Spleen (tissue), 11 donors: Measurements from ENCODE around the gene FXYD3. TPM values are rescaled to one million over a fixed set of nuclear protein-coding genes. Genes with fewer than 3 reads are reported as not detected.

Source experiments
- DNase-seq: peaks from one replicate; pipeline ENCODE4 v3.0.0-alpha.2; 2020
- H3K27ac ChIP-seq, 8 donors: fragments of 200-600 bp; sonication (generic) in 7 of 8; 1 replicate in 4 of 8; 2 replicates in 4 of 8; pipeline versions ENCODE4 v1.5.0 to v1.8.0; 2016 to 2021; ENCODE audit warnings: inconsistent platforms in 4 of 8, mild to moderate bottlenecking in 4 of 8, moderate library complexity in 1 of 8
- H3K27me3 ChIP-seq, 7 donors: fragments of 200-600 bp; sonication (generic) in 6 of 7; replicated peaks in 1 of 7; 1 replicate in 4 of 7; 2 replicates in 3 of 7; pipeline versions ENCODE4 v1.5.0 to v1.8.0; 2016 to 2021; ENCODE audit warnings: inconsistent platforms in 3 of 7, mild to moderate bottlenecking in 1 of 7
- H3K36me3 ChIP-seq, 6 donors: fragments of 200-600 bp; sonication (generic) in 5 of 6; 1 replicate in 4 of 6; 2 replicates in 2 of 6; pipeline versions ENCODE4 v1.5.0 to v1.8.0; 2016 to 2021; ENCODE audit warnings: inconsistent platforms in 2 of 6
- H3K4me1 ChIP-seq, 6 donors: fragments of 200-600 bp; sonication (generic) in 5 of 6; 1 replicate in 3 of 6; 2 replicates in 3 of 6; pipeline versions ENCODE4 v1.5.0 to v1.8.0; 2016 to 2021; ENCODE audit warnings: inconsistent platforms in 3 of 6
- H3K4me3 ChIP-seq, 8 donors: fragments of 200-600 bp; sonication (generic) in 7 of 8; 1 replicate in 4 of 8; 2 replicates in 4 of 8; pipeline versions ENCODE4 v1.5.0 to v1.8.0; 2016 to 2021; ENCODE audit warnings: inconsistent platforms in 4 of 8, mild to moderate bottlenecking in 4 of 8, moderate library complexity in 2 of 8
- H3K9me3 ChIP-seq, 8 donors: fragments of 200-600 bp; sonication (generic) in 7 of 8; 1 replicate in 4 of 8; 2 replicates in 4 of 8; pipeline versions ENCODE4 v1.5.0 to v1.8.0; 2016 to 2021; ENCODE audit warnings: inconsistent platforms in 4 of 8
- CTCF ChIP-seq, 11 experiments: fragments of 200-600 bp in 7 of 11; fragments of 450-650 bp in 4 of 11; sonication (generic) in 4 of 11; IDR thresholded peaks in 8 of 11; conservative IDR thresholded peaks in 3 of 11; 1 replicate in 7 of 11; 2 replicates in 4 of 11; pipeline versions ENCODE4 v1.4.0 to v1.8.0; 2016 to 2021; ENCODE audit warnings: antibody characterized with exemption in 11 of 11, inconsistent platforms in 4 of 11, mild to moderate bottlenecking in 1 of 11
- POLR2A ChIP-seq, 3 donors: fragments of 450-650 bp; IDR thresholded peaks; one replicate each; pipeline ENCODE4 v1.5.1; 2017; ENCODE audit warnings: antibody characterized with exemption in 3 of 3, mild to moderate bottlenecking in 1 of 3
- POLR2AphosphoS5 ChIP-seq, 3 donors: sonication (generic); formaldehyde crosslinking; IDR thresholded peaks; one replicate each; pipeline ENCODE4 v1.5.1; 2017; ENCODE audit warnings: antibody characterized with exemption in 3 of 3
- WGBS, 5 donors: extraction: QIAGEN DNeasy Blood & Tissue Kit in 3 of 5; methylation state at CpG; one replicate each; pipeline versions ENCODE4 v1.1.5 to v1.1.7; 2013 to 2018; 5-methylcytosine and 5-hydroxymethylcytosine counted together
- intact Hi-C: fragments of 100-400 bp; cut with DNase I; formaldehyde crosslinking; loops from one replicate; pipeline ENCODE4 v1.15.0; 2023; ENCODE audit warnings: low total_unique reads
- polyA plus RNA-seq, 3 donors: library from polyadenylated mRNA; stranded (reverse); fragments of 200-250 nt; gene quantifications; one replicate each; pipeline ENCODE4 v1.2.1, GENCODE V29; 2013
- total RNA-seq, 7 donors: library from RNA; depleted of rRNA in 3 of 7; stranded (reverse); fragments of >200 nt in 3 of 7; fragmentation: NEBNext Ultra II Directional in 4 of 7; extraction: Animal tissue kit (Norgen Biotek cat#: 25700) in 4 of 7; gene quantifications; one replicate each; pipeline versions ENCODE4 v1.1.0 to v1.2.1, GENCODE V29; 2016 to 2021
- donor health status: healthy with polysubstance abuse.
- donor health status: DM: no; HTN: no; CAD: no; lungs with moderate emphysema.
- donor health status: DM: no; HTN: no; CAD: no.
- donor health status: Bipolar disorder and iron deficiency.
- donor health status: healthy.
- donor health status: DM: no; HTN: no; CAD: no.
- donor health status: DM: yes; HTN: yes; CAD: no.

Gene FXYD3
- total and polyA plus RNA-seq, 10 donors = 0.33 to 1.5 (median 0.70) TPM; not detected in 7

GRCh38 chr19:35140962-35141836 is 25.6 kb downstream of the FXYD3 start:
- Histone ChIP-seq H3K4me3 (peak overlapping the region in 7 of 8 donors; percentile 3 to 65 (median 25)), H3K4me1 (peaks cover 14 to 85% (median 48%) of the 10 kb centered on the region in 6 donors), H3K9me3 (no peaks in the 10 kb centered on the region), H3K27ac (peak overlapping the region in 4 of 8 donors; percentile 66 to 79 (median 74)), H3K27me3 (peaks cover 0 to 64% (median 18%) of the 10 kb centered on the region in 7 donors), H3K36me3 (no peaks in the 10 kb centered on the region)
- peak; percentile 16 to 72 (median 43) for TF ChIP-seq CTCF (IDR thresholded peaks at IDR 0.05 in 8 of 11, conservative IDR thresholded peaks at IDR 0.05 in 3 of 11)
- peak; percentile 58 to 73 (median 63) for TF ChIP-seq POLR2AphosphoS5 (IDR thresholded peaks at IDR 0.05)
- no peak for TF ChIP-seq POLR2A (IDR thresholded peaks at IDR 0.05)
- DNase-seq = peak; percentile 97
- intact Hi-C loops = no loop called here
- 1 to 3% (median 1%) methylated on average over 27 to 48 of the region's 48 CpGs for WGBS, 5 donors

- intact Hi-C loops = no loop called here
- Histone ChIP-seq H3K9me3 (no peaks in the 10 kb centered on the region), H3K27ac (peak overlapping the region in 4 of 8 donors; percentile 3 to 65 (median 55)), H3K27me3 (peaks cover 0 to 64% (median 18%) of the 10 kb centered on the region in 7 donors), H3K4me3 (peak overlapping the region in 6 of 8 donors; percentile 3 to 65 (median 26)), H3K4me1 (peaks cover 13 to 77% (median 46%) of the 10 kb centered on the region in 6 donors), H3K36me3 (no peaks in the 10 kb centered on the region)
- WGBS, 5 donors = 16 to 24% (median 17%) methylated on average over 21 of the region's 21 CpGs
- no peak for DNase-seq
- no peak for TF ChIP-seq POLR2AphosphoS5 (IDR thresholded peaks at IDR 0.05)
- TF ChIP-seq CTCF (IDR thresholded peaks at IDR 0.05 in 8 of 11, conservative IDR thresholded peaks at IDR 0.05 in 3 of 11) = no peak
- TF ChIP-seq POLR2A (IDR thresholded peaks at IDR 0.05) = no peak
Observed at GRCh38 chr19:35141837-35142605, 26.4 kb downstream of the FXYD3 start.

GRCh38 chr19:35142606-35143230 is 27.1 kb downstream of the FXYD3 start:
- DNase-seq = peak; percentile 90
- H3K9me3 ChIP-seq = no peaks in the 10 kb centered on the region
- intact Hi-C loops = no loop called here
- peak overlapping the region in 2 of 8 donors; percentile 7 to 48 for H3K27ac ChIP-seq
- 3 to 13% (median 4%) methylated on average over 17 to 43 of the region's 46 CpGs for WGBS, 5 donors
- H3K4me3 ChIP-seq = peak overlapping the region in 5 of 8 donors; percentile 22 to 65 (median 25)
- H3K36me3 ChIP-seq = no peaks in the 10 kb centered on the region
- peaks cover 0 to 64% (median 18%) of the 10 kb centered on the region in 7 donors for H3K27me3 ChIP-seq
- peaks cover 13 to 70% (median 40%) of the 10 kb centered on the region in 6 donors for H3K4me1 ChIP-seq
- peak; percentile 4 to 92 (median 71) for TF ChIP-seq CTCF (IDR thresholded peaks at IDR 0.05 in 8 of 11, conservative IDR thresholded peaks at IDR 0.05 in 3 of 11)
- TF ChIP-seq POLR2A (IDR thresholded peaks at IDR 0.05) = no peak
- peak; percentile 52 to 63 (median 60) for TF ChIP-seq POLR2AphosphoS5 (IDR thresholded peaks at IDR 0.05)
